GM19328 (cell line): ENCODE data around the gene SERPINA9.
"Not testable (repeated sequence)": the region's sequence is repeated elsewhere in the genome, so short reads cannot be mapped to it uniquely, and the experiment has no call there.

ENCODE experiments used
- ATAC-seq: cut with Tn5 transposase; IDR thresholded peaks from one replicate; pipeline ENCODE4 v1.9.1; 2021; ENCODE audit warnings: mild to moderate bottlenecking, moderate library complexity; ENCODE audit not compliant: unreplicated experiment

Gene SERPINA9

GRCh38 chr14:94489336-94489735 lies 13.3 kb upstream of the SERPINA9 start:
- ATAC-seq: no peak

GRCh38 chr14:94486883-94487282 lies 10.9 kb upstream of the SERPINA9 start:
- no peak for ATAC-seq

- ATAC-seq: no peak
These were observed 10.2 kb upstream of the SERPINA9 start for GRCh38 chr14:94485944-94486841.

GRCh38 chr14:94484481-94484880 lies 8.5 kb upstream of the SERPINA9 start:
- ATAC-seq: no peak

- no peak for ATAC-seq
These were observed 7.8 kb upstream of the SERPINA9 start for GRCh38 chr14:94483729-94484275.

- ATAC-seq: no peak
These were observed 7.1 kb upstream of the SERPINA9 start for GRCh38 chr14:94483071-94483451.

- not testable (repeated sequence) for ATAC-seq
These were observed 6.4 kb upstream of the SERPINA9 start for GRCh38 chr14:94482132-94483070.

- ATAC-seq: no peak
These were observed 5.6 kb upstream of the SERPINA9 start for GRCh38 chr14:94481468-94482131.

GRCh38 chr14:94480809-94481208 lies 4.8 kb upstream of the SERPINA9 start:
- ATAC-seq: no peak

GRCh38 chr14:94478420-94478819 lies 2.4 kb upstream of the SERPINA9 start:
- no peak for ATAC-seq

- ATAC-seq: no peak
These were observed 1.4 kb downstream of the SERPINA9 start for GRCh38 chr14:94474581-94475031.

GRCh38 chr14:94473666-94474410 lies 2.2 kb downstream of the SERPINA9 start:
- no peak for ATAC-seq

- ATAC-seq: no peak
These were observed 3.2 kb downstream of the SERPINA9 start for GRCh38 chr14:94472842-94473241.

- ATAC-seq: no peak
These were observed 5.0 kb downstream of the SERPINA9 start for GRCh38 chr14:94471045-94471444.

GRCh38 chr14:94470311-94470710 lies 5.7 kb downstream of the SERPINA9 start:
- ATAC-seq: no peak

GRCh38 chr14:94469261-94469660 lies 6.7 kb downstream of the SERPINA9 start:
- ATAC-seq: no peak

- no peak for ATAC-seq
These were observed 8.1 kb downstream of the SERPINA9 start for GRCh38 chr14:94467728-94468520.

GRCh38 chr14:94466706-94467370 lies 9.2 kb downstream of the SERPINA9 start:
- no peak for ATAC-seq

- ATAC-seq: no peak
These were observed 11.0 kb downstream of the SERPINA9 start for GRCh38 chr14:94465042-94465441.
